ENCODE measurements around the gene LTBP1.

LTBP1 gene

GRCh38 chr2:33216508-33217182 is 269.9 kb downstream of the LTBP1 start:
- H2AFZ ChIP-seq (ENCODE audit: low read depth) = no peak overlapping the region
- H3K27me3 ChIP-seq (ENCODE audit: insufficient read depth, low read depth) = no peaks in the 10 kb centered on the region
- no peaks in the 10 kb centered on the region for H3K79me2 ChIP-seq (ENCODE audit: insufficient read depth, low read depth)
- no peaks in the 10 kb centered on the region for H3K36me3 ChIP-seq (ENCODE audit: insufficient read depth)
- no peak overlapping the region for H3K9ac ChIP-seq
- no peak overlapping the region for H3K27ac ChIP-seq
- TF ChIP-seq CTCF (conservative IDR thresholded peaks at IDR 0.05; ENCODE audit: low read depth, low read length) = no peak
- no peak overlapping the region for H3K4me3 ChIP-seq (IDR thresholded peaks at IDR 0.05; ENCODE audit: insufficient read depth, low read depth, low read length)
- H3K4me1 ChIP-seq (ENCODE audit: low read depth, poor library complexity, severe bottlenecking) = no peaks in the 10 kb centered on the region
- no peaks in the 10 kb centered on the region for H4K20me1 ChIP-seq (ENCODE audit: insufficient read depth)
- no peak overlapping the region for H3K4me2 ChIP-seq

GRCh38 chr2:33217406-33217805 is 270.7 kb downstream of the LTBP1 start:
- Histone ChIP-seq H3K4me1 (ENCODE audit: low read depth, poor library complexity, severe bottlenecking) (no peaks in the 10 kb centered on the region), H4K20me1 (ENCODE audit: insufficient read depth) (no peaks in the 10 kb centered on the region), H3K79me2 (ENCODE audit: insufficient read depth, low read depth) (no peaks in the 10 kb centered on the region), H3K27me3 (ENCODE audit: insufficient read depth, low read depth) (no peaks in the 10 kb centered on the region), H3K4me3 (IDR thresholded peaks at IDR 0.05; ENCODE audit: insufficient read depth, low read depth, low read length) (no peak overlapping the region), H3K36me3 (ENCODE audit: insufficient read depth) (no peaks in the 10 kb centered on the region), H3K9ac (no peak overlapping the region), H3K4me2 (no peak overlapping the region), H3K27ac (no peak overlapping the region), H2AFZ (ENCODE audit: low read depth) (no peak overlapping the region)
- TF ChIP-seq CTCF (conservative IDR thresholded peaks at IDR 0.05; ENCODE audit: low read depth, low read length) = no peak

- Histone ChIP-seq H3K9ac (no peak overlapping the region), H3K4me3 (IDR thresholded peaks at IDR 0.05; ENCODE audit: insufficient read depth, low read depth, low read length) (no peak overlapping the region), H3K4me2 (no peak overlapping the region), H4K20me1 (ENCODE audit: insufficient read depth) (no peaks in the 10 kb centered on the region), H2AFZ (ENCODE audit: low read depth) (no peak overlapping the region), H3K79me2 (ENCODE audit: insufficient read depth, low read depth) (no peaks in the 10 kb centered on the region), H3K4me1 (ENCODE audit: low read depth, poor library complexity, severe bottlenecking) (no peaks in the 10 kb centered on the region), H3K27ac (no peak overlapping the region), H3K36me3 (ENCODE audit: insufficient read depth) (no peaks in the 10 kb centered on the region), H3K27me3 (ENCODE audit: insufficient read depth, low read depth) (no peaks in the 10 kb centered on the region)
- no peak for TF ChIP-seq CTCF (conservative IDR thresholded peaks at IDR 0.05; ENCODE audit: low read depth, low read length)
Observed at GRCh38 chr2:33219114-33219513, 272.4 kb downstream of the LTBP1 start.

- Histone ChIP-seq H3K4me1 (ENCODE audit: low read depth, poor library complexity, severe bottlenecking) (no peaks in the 10 kb centered on the region), H3K27ac (no peak overlapping the region), H2AFZ (ENCODE audit: low read depth) (no peak overlapping the region), H4K20me1 (ENCODE audit: insufficient read depth) (no peaks in the 10 kb centered on the region), H3K27me3 (ENCODE audit: insufficient read depth, low read depth) (no peaks in the 10 kb centered on the region), H3K36me3 (ENCODE audit: insufficient read depth) (no peaks in the 10 kb centered on the region), H3K4me3 (IDR thresholded peaks at IDR 0.05; ENCODE audit: insufficient read depth, low read depth, low read length) (no peak overlapping the region), H3K9ac (no peak overlapping the region), H3K4me2 (no peak overlapping the region), H3K79me2 (ENCODE audit: insufficient read depth, low read depth) (no peaks in the 10 kb centered on the region)
- no peak for TF ChIP-seq CTCF (conservative IDR thresholded peaks at IDR 0.05; ENCODE audit: low read depth, low read length)
Observed at GRCh38 chr2:33219850-33220275, 273.1 kb downstream of the LTBP1 start.

Measured in KMS-11 (cell line).